ENCODE measurements around the gene CCDC85C. TPM values are rescaled to one million over a fixed set of nuclear protein-coding genes. Genes with fewer than 3 reads are reported as not detected.

The CCDC85C gene
- total RNA-seq, 1 donor from 2014 or later, result 41.0 TPM

GRCh38 chr14:99517643-99518381, 86.2 kb downstream of the CCDC85C start:
- H3K4me1 ChIP-seq, result peaks cover 25% of the 10 kb centered on the region
- TF ChIP-seq, protein P1, sequence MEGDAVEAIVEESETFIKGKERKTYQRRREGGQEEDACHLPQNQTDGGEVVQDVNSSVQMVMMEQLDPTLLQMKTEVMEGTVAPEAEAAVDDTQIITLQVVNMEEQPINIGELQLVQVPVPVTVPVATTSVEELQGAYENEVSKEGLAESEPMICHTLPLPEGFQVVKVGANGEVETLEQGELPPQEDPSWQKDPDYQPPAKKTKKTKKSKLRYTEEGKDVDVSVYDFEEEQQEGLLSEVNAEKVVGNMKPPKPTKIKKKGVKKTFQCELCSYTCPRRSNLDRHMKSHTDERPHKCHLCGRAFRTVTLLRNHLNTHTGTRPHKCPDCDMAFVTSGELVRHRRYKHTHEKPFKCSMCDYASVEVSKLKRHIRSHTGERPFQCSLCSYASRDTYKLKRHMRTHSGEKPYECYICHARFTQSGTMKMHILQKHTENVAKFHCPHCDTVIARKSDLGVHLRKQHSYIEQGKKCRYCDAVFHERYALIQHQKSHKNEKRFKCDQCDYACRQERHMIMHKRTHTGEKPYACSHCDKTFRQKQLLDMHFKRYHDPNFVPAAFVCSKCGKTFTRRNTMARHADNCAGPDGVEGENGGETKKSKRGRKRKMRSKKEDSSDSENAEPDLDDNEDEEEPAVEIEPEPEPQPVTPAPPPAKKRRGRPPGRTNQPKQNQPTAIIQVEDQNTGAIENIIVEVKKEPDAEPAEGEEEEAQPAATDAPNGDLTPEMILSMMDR (IDR thresholded peaks at IDR 0.05; ENCODE audit: borderline replicate concordance), result no peak
- no peaks in the 10 kb centered on the region for H3K27me3 ChIP-seq (ENCODE audit: low read depth)
- intact Hi-C loops (cut with micrococcal nuclease), result loop anchor here (2.0 kb wide), 1 partner anchor 111 kb away; no protein-coding TSS in a partner anchor
- no peaks in the 10 kb centered on the region for H3K9me3 ChIP-seq (replicated peaks)
- no peak overlapping the region for H3K4me3 ChIP-seq
- H3K27ac ChIP-seq (replicated peaks), result no peak overlapping the region
- no peak for DNase-seq
- H3K36me3 ChIP-seq, result peaks cover 28% of the 10 kb centered on the region

GRCh38 chr14:99516871-99517642, 87.0 kb downstream of the CCDC85C start:
- TF ChIP-seq, protein P1 (IDR thresholded peaks at IDR 0.05; ENCODE audit: borderline replicate concordance), result no peak
- peaks cover 18% of the 10 kb centered on the region for H3K4me1 ChIP-seq
- no peaks in the 10 kb centered on the region for H3K9me3 ChIP-seq (replicated peaks)
- H3K36me3 ChIP-seq, result peaks cover 34% of the 10 kb centered on the region
- no peaks in the 10 kb centered on the region for H3K27me3 ChIP-seq (ENCODE audit: low read depth)
- H3K27ac ChIP-seq (replicated peaks), result no peak overlapping the region
- no peak overlapping the region for H3K4me3 ChIP-seq
- intact Hi-C loops (cut with micrococcal nuclease), result no loop called here
- peak; percentile 13 for DNase-seq

DNA sequence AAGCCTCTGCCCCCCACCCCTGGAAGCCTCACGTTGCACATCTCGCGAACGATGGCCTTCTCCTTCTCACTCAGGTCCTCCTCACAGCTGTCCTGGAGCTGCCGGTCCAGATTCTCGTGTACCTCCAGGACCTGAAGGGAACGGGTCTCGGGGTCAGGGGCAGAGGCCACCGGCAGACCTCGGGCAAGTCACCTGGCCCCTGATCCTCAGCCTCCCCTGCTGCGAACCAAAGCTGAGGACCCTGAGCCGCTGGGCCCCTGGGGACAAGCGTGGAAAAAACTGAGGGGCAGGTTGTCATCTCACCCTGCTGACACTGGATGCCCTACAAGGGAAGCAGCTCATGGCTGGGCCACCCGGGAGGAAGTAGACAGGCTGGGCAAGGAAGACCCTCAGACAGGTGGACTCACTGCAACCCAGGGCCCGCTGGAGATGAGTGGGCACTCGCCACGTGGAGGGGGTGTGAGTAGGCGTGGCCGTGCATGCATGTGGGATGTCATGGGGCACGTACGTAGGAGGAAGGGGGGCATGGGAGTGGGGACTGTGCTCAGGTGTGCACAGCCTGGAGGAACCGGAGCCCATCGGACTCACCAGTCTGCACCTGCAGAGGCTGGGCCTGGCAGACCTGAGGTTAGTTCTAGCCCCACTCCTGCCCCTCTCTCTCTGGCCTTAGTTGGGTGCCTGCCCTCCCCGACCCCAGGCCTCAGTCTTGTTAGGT, 87.7 kb downstream of the CCDC85C start:
- intact Hi-C loops (cut with micrococcal nuclease), result no loop called here
- Histone ChIP-seq H3K36me3 (peaks cover 37% of the 10 kb centered on the region), H3K27ac (replicated peaks) (no peak overlapping the region)

GRCh38 chr14:99515301-99516155, 88.5 kb downstream of the CCDC85C start:
- no peak overlapping the region for H3K27ac ChIP-seq (replicated peaks)
- intact Hi-C loops (cut with micrococcal nuclease), result no loop called here

More for the DNA sequence above, 87.7 kb downstream of the CCDC85C start:
- H3K4me3 ChIP-seq, result no peak overlapping the region
- DNase-seq, result no peak
- H3K9me3 ChIP-seq (replicated peaks), result no peaks in the 10 kb centered on the region
- H3K4me1 ChIP-seq, result peaks cover 16% of the 10 kb centered on the region
- H3K27me3 ChIP-seq (ENCODE audit: low read depth), result no peaks in the 10 kb centered on the region
- TF ChIP-seq, protein P1 (IDR thresholded peaks at IDR 0.05; ENCODE audit: borderline replicate concordance), result no peak

More at GRCh38 chr14:99515301-99516155, 88.5 kb downstream of the CCDC85C start:
- TF ChIP-seq, protein P1 (IDR thresholded peaks at IDR 0.05; ENCODE audit: borderline replicate concordance), result no peak
- H3K36me3 ChIP-seq, result peaks cover 42% of the 10 kb centered on the region
- H3K4me3 ChIP-seq, result no peak overlapping the region
- no peaks in the 10 kb centered on the region for H3K27me3 ChIP-seq (ENCODE audit: low read depth)
- H3K9me3 ChIP-seq (replicated peaks), result no peaks in the 10 kb centered on the region
- peak; percentile 13 for DNase-seq
- H3K4me1 ChIP-seq, result peaks cover 23% of the 10 kb centered on the region
